ENCODE data around the gene RARRES2. TPM values are rescaled to one million over a fixed set of nuclear protein-coding genes. Genes with fewer than 3 reads are reported as not detected.
"Not testable (repeated sequence)": the region's sequence is repeated elsewhere in the genome, so short reads cannot be mapped to it uniquely, and the experiment has no call there.

The RARRES2 gene
- polyA plus RNA-seq, 1 experiment = 6.7 TPM

GRCh38 chr7:150311711-150312110 is 29.7 kb downstream of the RARRES2 start:
- DNase-seq (ENCODE audit: low read depth, low spot score) = no peak
- TF ChIP-seq, protein P1, sequence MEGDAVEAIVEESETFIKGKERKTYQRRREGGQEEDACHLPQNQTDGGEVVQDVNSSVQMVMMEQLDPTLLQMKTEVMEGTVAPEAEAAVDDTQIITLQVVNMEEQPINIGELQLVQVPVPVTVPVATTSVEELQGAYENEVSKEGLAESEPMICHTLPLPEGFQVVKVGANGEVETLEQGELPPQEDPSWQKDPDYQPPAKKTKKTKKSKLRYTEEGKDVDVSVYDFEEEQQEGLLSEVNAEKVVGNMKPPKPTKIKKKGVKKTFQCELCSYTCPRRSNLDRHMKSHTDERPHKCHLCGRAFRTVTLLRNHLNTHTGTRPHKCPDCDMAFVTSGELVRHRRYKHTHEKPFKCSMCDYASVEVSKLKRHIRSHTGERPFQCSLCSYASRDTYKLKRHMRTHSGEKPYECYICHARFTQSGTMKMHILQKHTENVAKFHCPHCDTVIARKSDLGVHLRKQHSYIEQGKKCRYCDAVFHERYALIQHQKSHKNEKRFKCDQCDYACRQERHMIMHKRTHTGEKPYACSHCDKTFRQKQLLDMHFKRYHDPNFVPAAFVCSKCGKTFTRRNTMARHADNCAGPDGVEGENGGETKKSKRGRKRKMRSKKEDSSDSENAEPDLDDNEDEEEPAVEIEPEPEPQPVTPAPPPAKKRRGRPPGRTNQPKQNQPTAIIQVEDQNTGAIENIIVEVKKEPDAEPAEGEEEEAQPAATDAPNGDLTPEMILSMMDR (IDR thresholded peaks at IDR 0.05; ENCODE audit: low read depth, low read length) = no peak
- Histone ChIP-seq H3K9me3 (ENCODE audit: control insufficient read depth, insufficient read depth, low read length) (no peaks in the 10 kb centered on the region), H3K27ac (ENCODE audit: low read depth, low read length) (no peak overlapping the region), H3K4me3 (ENCODE audit: low read depth, low read length) (no peak overlapping the region), H3K27me3 (ENCODE audit: control insufficient read depth, insufficient read depth, low read length) (no peaks in the 10 kb centered on the region)
- POLR2A ChIA-PET = no interaction called here
- CTCF ChIA-PET = no interaction called here

DNA sequence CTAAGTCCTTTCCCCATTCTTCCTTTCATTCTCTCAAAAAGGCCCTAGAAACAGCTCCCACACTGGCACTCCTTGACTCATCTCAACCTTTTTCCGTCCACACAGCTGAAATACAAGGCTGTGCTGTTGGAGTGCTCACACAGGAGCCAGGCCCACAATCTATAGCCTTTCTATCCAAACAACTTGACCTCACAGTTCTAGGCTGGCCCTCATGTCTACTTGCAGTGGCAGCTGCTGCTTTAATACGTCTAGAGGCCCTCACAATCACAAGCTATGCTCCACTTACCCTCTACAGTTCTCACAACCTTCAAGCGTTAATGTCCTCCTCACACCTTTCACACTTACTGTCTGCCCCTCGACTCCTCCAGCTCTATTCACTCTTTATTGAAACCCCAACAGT is 30.3 kb downstream of the RARRES2 start:
- Histone ChIP-seq H3K9me3 (ENCODE audit: control insufficient read depth, insufficient read depth, low read length) (no peaks in the 10 kb centered on the region), H3K4me3 (ENCODE audit: low read depth, low read length) (no peak overlapping the region), H3K27me3 (ENCODE audit: control insufficient read depth, insufficient read depth, low read length) (no peaks in the 10 kb centered on the region), H3K27ac (ENCODE audit: low read depth, low read length) (no peak overlapping the region)
- TF ChIP-seq, protein P1 (IDR thresholded peaks at IDR 0.05; ENCODE audit: low read depth, low read length) = no peak
- DNase-seq (ENCODE audit: low read depth, low spot score) = no peak
- ChIA-PET POLR2A (no interaction called here), CTCF (no interaction called here)

DNA sequence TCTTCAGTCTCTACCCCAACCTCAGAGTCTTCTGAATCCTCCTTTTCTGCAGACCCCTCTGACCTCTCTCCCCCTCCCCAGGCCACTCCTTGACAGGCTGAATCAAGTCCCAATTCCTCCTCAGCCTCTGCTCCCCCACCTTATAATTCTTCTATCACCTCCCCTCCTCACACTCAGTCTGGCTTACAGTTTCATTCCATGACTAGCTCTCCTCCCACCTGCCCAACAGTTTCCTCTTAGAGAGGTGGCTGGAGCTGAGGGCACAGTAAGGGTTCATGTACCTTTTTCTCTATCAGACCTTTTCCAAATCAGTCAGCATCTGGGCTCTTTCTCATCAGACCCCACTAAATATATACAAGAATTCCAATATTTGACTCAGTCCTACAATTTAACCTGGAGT is 32.9 kb downstream of the RARRES2 start:
- no peak overlapping the region for H3K27ac ChIP-seq (ENCODE audit: low read depth, low read length)
- TF ChIP-seq, protein P1 (IDR thresholded peaks at IDR 0.05; ENCODE audit: low read depth, low read length) = no peak
- ChIA-PET POLR2A (no interaction called here), CTCF (no interaction called here)
- no peaks in the 10 kb centered on the region for H3K27me3 ChIP-seq (ENCODE audit: control insufficient read depth, insufficient read depth, low read length)
- no peak overlapping the region for H3K4me3 ChIP-seq (ENCODE audit: low read depth, low read length)
- DNase-seq (ENCODE audit: low read depth, low spot score) = no peak
- H3K9me3 ChIP-seq (ENCODE audit: control insufficient read depth, insufficient read depth, low read length) = no peaks in the 10 kb centered on the region

GRCh38 chr7:150307904-150308303 is 33.5 kb downstream of the RARRES2 start:
- POLR2A ChIA-PET = no interaction called here
- H3K27me3 ChIP-seq (ENCODE audit: control insufficient read depth, insufficient read depth, low read length) = no peaks in the 10 kb centered on the region
- no peaks in the 10 kb centered on the region for H3K9me3 ChIP-seq (ENCODE audit: control insufficient read depth, insufficient read depth, low read length)
- DNase-seq (ENCODE audit: low read depth, low spot score) = no peak
- CTCF ChIA-PET = no interaction called here
- H3K27ac ChIP-seq (ENCODE audit: low read depth, low read length) = no peak overlapping the region
- H3K4me3 ChIP-seq (ENCODE audit: low read depth, low read length) = no peak overlapping the region
- TF ChIP-seq, protein P1 (IDR thresholded peaks at IDR 0.05; ENCODE audit: low read depth, low read length) = no peak

DNA sequence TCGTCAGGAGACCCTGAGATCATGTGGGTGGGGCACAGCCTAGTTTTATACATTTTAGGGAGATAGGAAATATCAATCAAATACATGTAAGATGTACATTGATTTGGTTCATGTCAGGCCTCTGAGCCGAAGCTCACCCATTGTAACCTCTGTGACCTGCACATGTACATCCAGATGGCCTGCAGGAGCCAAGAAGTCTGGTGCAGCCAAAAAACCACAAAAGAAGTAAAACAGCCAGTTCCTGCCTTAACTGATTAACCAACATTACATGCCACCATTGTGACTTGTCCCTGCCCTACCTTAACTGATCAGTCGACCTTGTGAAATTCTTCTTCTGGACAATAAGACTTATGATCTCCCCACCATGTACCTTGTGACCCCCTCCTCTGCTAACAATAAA is 34.3 kb downstream of the RARRES2 start:
- no peak overlapping the region for H3K4me3 ChIP-seq (ENCODE audit: low read depth, low read length)
- DNase-seq (ENCODE audit: low read depth, low spot score) = no peak
- TF ChIP-seq, protein P1 (IDR thresholded peaks at IDR 0.05; ENCODE audit: low read depth, low read length) = no peak
- no peaks in the 10 kb centered on the region for H3K27me3 ChIP-seq (ENCODE audit: control insufficient read depth, insufficient read depth, low read length)
- no peaks in the 10 kb centered on the region for H3K9me3 ChIP-seq (ENCODE audit: control insufficient read depth, insufficient read depth, low read length)
- H3K27ac ChIP-seq (ENCODE audit: low read depth, low read length) = no peak overlapping the region
- ChIA-PET POLR2A (no interaction called here), CTCF (no interaction called here)

- H3K9me3 ChIP-seq (ENCODE audit: control insufficient read depth, insufficient read depth, low read length); CTCF ChIA-PET; DNase-seq (ENCODE audit: low read depth, low spot score); H3K27me3 ChIP-seq (ENCODE audit: control insufficient read depth, insufficient read depth, low read length); H3K4me3 ChIP-seq (ENCODE audit: low read depth, low read length); POLR2A ChIA-PET; H3K27ac ChIP-seq (ENCODE audit: low read depth, low read length): not testable (repeated sequence)
Measured at GRCh38 chr7:150306377-150306776, 35.1 kb downstream of the RARRES2 start.

GRCh38 chr7:150305903-150306284 is 35.5 kb downstream of the RARRES2 start:
- H3K4me3 ChIP-seq (ENCODE audit: low read depth, low read length); POLR2A ChIA-PET; H3K9me3 ChIP-seq (ENCODE audit: control insufficient read depth, insufficient read depth, low read length); DNase-seq (ENCODE audit: low read depth, low spot score); H3K27me3 ChIP-seq (ENCODE audit: control insufficient read depth, insufficient read depth, low read length); H3K27ac ChIP-seq (ENCODE audit: low read depth, low read length); CTCF ChIA-PET: not testable (repeated sequence)

DNA sequence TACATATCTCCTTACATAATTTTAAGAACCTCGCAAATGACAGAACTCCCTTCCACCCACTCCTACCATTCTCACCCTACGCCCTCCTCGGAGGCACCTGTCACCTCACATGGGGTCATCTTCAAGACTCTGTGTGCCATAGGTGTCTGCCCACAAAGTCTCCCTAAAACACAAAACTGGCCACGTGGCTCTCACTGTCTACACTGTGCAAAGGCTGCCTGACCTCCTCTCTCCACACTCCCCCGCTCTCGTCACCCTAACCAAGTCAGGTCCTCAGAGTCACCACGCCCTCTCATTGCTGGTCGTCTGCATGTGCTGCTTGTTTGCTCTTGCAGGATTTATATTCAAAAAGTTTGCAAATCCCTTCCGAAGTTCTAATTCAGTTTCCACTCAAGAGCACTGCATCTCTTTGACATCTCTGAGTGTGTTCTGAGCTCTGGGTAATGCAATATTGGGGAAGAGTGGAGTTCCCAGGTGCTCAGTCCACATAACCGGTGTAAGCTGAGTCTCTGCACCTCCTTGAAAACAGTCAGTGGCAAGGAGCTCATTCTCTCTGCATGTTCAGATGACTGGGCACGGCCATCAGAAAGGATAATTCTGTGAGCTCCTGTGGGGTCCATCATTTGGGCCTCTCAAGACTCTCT is 36.0 kb downstream of the RARRES2 start:
- POLR2A ChIA-PET; H3K9me3 ChIP-seq (ENCODE audit: control insufficient read depth, insufficient read depth, low read length); DNase-seq (ENCODE audit: low read depth, low spot score); CTCF ChIA-PET; H3K27ac ChIP-seq (ENCODE audit: low read depth, low read length); H3K27me3 ChIP-seq (ENCODE audit: control insufficient read depth, insufficient read depth, low read length); H3K4me3 ChIP-seq (ENCODE audit: low read depth, low read length): not testable (repeated sequence)
